ENCODE measurements around the gene CDYL.

Gene CDYL

GRCh38 chr6:4910037-4910760 lies 134.0 kb downstream of the CDYL start:
- DNase-seq: peak; percentile 50

DNA sequence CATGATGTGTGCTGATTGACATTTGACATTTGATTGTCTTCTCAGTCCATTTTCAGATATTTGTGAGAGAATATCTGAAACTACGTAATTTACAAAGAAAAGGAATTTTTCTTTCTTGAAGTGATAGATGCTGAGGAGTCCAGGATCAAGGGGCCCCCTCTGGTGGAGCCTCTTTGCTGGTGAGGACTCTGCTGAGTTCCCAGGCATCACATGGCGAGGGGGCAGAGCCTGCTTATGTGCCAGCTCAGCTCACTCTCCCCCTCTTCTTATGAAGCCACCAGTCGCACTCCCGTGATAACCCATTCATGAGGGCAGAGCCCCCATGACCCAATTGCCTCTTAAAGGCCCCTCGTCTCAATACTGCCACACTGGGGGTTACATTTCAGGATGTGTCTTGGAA lies 136.4 kb downstream of the CDYL start:
- DNase-seq: no peak

DNA sequence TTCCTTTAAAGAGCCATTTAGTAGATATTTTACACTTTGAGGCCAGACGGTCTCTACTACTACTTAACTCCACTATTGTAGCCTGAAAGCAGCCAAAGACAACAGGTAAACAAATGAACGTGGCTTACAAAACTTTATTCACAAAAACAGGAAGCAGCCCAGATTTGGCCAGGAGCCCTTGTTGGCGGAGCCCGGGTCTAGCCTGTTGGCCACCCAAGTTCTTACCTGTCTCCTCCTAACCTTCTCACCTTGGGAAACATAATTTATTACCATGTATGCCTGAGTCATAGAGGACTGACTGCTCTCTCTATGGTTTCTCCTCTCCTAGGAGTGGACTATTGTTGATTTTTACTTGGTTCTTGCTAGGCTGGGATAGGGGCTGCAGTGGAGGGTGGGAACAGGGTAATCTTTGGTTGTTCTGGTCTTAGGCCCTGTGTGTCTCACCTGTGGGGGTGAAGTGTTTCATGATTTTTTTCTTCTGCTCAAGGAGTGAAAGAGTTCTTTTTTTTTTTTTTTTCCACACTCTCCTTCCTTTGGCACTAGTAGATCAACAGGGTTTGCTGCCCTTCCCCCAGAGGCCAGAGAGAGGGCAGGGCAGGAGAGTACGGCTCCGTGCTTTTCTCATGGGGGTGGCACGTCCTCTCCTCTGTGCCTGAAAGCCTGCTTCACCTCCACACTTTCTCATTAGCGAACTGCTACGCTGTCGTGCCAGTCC lies 137.7 kb downstream of the CDYL start:
- DNase-seq: no peak

DNA sequence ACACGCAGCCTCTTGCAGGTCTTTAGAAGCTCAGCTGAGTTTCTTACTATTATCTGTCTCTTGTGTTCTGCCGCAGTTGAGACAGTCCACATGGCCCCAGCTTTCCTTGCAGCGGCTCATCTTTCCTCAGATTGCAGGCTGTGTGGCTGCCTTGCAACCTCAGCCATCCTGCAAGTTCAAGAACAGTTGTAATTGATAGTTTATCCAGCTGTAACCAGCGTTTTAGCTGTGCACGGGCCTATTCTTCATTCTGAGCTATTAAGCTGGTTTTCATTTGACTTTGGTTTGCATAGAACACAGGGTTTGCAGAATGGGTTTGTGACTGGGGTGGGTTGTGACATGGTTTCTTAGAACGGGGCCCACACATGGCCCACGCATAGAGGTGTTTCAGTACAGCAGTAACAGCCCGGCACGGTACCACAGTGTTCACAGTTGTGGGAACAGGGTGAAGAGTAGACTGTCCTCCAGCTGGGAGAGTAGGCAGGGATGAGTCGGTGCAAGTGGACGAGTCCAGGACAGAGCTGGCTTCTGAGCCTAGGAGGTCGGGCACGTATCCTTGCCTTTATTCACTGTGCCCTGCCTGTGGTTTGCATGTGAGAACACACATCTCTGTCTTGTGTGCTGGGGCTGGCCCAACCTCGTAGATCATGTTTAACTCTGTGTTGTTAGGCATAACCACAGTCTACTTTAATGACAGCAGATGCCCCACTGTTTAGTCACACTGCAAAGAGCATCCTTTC lies 138.4 kb downstream of the CDYL start:
- no peak for DNase-seq

GRCh38 chr6:4916954-4917561 lies 140.9 kb downstream of the CDYL start:
- no peak for DNase-seq

GRCh38 chr6:4920914-4921410 lies 144.8 kb downstream of the CDYL start:
- DNase-seq: no peak

DNA sequence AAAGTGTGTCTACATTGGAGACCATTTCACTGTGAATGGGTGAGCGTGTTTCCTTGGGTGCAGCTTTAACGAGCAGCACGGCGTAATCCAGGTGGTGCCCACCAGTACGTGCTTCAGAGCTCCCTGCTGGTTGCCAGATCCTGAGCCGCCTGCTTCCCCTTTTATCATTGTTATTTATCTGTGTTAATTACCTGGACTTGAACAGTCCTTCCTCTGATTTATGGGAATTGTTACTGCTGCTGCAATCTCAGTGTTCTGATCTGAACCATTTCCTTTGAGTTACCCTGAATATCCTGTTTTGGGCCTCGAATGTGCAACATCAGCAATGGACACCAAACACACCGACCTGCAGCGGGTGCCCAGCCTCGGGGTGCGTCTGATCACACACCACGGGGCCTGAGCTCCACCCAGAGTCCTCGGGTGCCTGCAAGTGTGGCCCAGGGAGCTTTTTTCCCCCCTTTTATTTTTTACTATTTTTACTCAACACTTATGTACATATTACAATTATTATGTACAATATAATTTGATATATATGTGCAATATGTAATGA lies 146.4 kb downstream of the CDYL start:
- DNase-seq: no peak

GRCh38 chr6:4923081-4923480 lies 146.9 kb downstream of the CDYL start:
- DNase-seq: no peak

DNA sequence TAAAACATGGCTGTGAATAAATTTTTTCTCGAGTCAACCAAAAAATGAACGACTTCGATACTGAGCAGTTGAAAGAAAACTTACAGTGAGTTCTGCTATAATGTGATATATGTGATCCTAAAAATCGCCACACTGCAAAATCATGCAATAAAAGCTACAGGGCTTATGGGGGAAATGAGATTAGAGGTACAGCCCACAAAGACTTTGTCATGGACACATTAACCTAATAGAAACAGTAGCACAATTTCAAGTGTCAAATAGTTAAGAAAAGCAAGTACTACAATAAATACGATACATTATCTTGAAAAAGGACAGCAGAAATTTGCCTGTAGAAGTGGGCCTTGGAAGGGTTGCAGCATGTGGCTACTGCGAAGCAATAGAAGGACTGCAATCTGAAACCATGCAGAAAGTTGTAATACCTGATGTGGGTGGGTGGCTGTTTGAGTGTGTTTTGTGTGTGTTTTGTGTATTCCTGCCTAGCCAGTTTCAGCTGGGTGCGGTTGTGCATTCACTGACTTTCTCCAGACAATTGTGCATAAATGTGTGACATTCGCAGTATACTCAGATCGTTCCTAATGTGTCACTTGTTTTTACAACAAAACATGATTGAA lies 148.6 kb downstream of the CDYL start:
- no peak for DNase-seq

DNA sequence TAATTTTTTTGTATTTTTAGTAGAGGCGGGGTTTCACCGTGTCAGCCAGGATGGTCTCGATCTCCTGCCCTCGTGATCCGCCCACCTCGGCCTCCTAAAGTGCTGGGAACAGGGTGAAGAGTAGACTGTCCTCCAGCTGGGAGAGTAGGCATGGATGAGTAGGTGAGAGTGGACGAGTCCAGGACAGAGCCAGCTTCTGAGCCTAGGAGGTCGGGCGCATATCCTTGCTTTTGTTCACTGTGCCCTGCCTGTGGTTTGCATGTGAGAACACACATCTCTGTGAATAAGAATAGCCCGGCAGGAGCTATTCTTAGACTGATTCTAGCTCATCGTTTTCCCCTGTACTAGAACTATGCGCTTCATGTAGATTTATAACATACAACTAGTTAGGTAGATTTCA lies 149.4 kb downstream of the CDYL start:
- DNase-seq: no peak

- DNase-seq: no peak
These were observed 152.2 kb downstream of the CDYL start for GRCh38 chr6:4928426-4928825.

DNA sequence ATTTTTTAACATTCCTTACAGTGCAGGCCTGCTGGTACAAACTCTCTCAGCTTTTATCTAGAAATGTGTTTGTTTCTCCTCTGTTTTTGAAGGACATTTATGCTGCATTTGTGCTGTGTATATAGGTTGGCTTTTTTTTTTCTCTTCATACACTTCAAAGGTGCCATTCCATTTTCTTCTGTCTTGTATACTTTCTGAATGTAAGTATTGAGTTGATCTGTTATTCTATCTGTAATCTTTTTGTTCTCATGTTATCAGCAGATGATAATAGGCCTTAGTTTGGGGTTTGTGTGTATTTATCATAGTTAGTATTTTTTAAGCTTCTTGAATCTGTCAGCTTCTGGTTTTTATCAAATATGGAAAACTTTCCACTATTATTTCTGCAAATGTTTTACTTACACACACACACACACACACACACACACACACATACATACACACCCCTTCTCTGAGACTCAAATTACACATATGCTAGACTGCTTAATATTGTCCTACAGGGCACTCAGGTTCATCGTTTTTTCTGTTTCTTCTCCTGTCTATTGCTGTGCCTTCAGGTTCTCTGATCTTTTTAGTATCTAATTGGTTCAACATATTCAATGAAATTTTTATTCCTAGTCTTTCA lies 153.0 kb downstream of the CDYL start:
- no peak for DNase-seq

DNA sequence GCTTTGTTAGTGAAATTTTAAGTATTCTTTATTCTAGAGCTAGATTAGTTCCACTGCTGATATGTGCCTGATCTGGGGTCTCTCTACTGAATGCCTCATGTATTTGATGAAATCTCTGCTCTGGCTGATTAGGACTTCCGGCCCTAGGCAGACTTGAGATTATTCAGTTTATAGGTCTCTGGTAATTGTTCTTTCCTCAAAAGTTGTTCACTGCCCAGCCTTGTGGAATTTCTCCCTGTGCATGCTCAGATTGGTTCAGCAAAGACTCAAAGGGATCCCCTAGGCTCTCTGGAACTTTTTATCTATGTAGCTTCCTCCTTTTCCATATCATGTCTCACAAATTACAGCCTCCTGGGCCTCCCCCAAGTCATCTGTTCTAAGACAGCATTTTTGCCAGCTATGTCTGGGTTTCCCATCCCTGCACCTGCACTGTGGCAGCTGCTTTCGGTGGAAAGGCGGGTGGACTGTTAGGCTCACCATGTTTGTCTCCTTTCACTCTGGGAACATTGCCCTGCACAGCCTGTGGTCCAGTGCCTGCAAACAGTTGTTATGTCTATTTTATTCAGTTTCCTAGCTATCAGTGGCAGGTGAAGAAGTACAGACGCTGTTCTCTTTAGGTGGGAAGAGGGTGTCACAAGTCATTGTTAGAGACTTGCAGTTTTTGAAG lies 154.0 kb downstream of the CDYL start:
- DNase-seq: no peak

DNA sequence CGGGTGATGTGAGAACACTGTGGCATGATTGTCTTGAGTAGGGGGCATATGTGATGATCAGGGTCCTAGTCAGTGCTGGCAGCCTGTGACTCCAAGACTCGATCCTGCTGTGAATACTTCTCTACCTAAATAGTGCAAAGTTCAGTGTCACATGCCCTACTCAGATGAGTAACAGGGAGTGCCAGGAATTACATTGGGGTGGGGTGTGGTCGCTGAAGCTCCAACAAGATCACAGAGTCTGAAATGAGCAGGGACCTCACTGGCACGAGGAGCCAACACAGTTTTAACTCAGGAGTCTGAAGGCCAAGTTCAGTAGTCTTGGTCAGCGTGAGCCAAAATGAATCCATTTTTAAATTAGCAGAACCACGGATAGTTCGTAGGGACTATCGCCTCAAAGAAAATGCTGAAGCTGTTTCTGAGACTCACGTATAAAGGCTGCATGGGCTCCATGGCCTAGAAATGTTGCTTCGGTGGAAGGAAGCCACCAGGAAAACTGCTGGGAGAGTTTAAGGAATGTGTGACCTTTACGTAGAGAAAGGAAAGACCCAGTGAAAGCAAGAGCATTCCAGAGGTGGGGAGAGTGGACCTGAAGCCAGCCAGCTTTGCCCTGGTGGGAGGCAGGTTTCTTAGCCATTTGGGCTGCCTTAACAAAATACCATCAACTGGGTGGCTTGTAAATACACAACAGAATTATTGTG lies 155.5 kb downstream of the CDYL start:
- no peak for DNase-seq

DNA sequence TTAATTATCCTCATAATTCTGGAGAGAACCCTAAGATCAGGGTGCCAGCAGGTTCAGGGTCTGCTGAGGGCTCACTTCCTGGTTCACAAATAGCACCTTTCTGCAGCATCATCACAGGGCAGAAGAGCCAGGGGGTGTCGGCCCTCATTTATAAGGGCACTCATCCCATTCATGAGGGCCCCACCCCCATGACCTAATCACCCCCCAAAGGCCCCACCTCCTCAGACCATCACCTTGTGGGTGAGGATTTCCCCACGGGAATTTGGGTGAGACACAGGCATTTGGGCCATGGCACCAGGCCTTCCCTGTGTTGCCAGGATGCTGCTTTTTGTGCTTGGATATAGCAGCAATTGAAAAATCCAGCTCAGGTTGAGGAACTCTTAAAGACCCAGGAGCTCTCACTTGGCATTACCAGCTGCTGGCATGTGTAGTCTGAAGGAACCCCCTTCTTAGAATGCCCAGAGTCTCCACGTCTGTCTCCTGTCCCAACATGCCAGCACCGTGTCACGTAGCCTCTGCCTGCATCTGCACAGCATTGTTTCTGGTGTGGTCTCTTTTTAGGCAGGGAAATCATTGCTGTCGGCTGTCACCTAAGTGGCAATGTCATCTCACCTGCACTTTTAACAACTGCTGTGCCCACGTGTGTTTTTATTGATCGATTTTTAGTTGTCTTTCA lies 156.2 kb downstream of the CDYL start:
- DNase-seq: no peak

DNA sequence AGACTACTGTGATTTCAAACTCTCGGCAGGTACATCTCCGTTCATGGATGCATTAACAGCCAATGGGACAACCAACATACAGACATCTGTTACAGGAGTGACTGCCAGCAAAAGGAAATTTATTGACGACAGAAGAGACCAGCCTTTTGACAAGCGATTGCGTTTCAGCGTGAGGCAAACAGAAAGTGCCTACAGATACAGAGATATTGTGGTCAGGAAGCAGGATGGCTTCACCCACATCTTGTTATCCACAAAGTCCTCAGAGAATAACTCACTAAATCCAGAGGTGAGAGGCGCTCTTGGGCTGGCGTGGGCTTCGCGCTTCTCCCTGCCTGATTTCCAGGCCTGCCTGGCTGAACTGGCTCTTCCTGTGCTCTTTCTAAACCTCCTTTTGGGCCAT lies 159.3 kb downstream of the CDYL start:
- DNase-seq: no peak

DNA sequence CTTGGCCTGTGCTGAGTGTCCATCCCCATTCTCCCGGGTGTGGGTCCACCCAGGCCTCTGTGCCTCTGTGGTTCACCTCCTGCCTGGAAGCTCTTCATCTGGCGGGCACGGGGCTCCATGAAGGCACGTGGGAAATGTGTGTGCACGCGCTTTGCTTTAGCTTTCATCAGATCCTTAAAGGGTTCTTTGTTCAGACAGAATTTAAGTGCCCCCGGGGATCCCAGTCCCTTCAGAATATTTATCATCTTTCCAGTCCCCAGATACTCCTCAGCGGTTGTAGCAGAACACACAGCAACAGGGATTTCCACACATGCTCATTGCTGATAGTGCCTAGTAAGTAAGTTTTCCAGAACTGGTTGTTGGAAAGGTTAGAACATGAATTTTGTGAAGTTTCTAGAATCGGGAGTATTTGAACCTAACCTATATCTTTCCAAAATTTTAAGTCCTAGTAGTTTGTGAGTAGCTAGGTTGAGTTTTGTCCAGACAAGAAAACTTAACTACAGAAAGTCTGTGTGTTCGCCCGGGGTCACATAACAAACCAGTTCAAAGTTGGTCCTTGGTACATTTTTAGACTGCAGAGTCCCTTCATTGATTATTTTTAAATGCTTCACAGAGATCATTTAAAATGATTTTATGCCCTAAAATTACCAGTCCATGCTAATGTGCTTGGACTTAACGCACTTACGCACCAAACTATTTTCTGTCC lies 159.9 kb downstream of the CDYL start:
- DNase-seq: no peak

DNA sequence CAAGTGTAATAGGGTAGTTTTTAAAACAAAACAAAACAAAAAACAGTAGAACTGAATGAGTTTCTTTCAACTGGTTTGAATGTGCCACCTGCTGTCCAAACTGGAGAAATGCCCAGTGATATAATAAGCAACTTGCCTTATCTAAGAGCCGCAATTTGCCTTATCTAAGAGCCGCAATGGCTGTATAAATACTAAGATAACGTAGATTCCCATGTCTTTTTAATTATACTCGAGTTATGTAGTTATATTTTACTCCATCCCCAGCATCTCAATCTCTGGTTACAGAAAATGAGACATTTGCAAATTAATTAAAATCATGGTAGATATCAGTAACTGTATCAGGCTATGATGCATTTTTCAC lies 160.5 kb downstream of the CDYL start:
- peak; percentile 55 for DNase-seq

DNA sequence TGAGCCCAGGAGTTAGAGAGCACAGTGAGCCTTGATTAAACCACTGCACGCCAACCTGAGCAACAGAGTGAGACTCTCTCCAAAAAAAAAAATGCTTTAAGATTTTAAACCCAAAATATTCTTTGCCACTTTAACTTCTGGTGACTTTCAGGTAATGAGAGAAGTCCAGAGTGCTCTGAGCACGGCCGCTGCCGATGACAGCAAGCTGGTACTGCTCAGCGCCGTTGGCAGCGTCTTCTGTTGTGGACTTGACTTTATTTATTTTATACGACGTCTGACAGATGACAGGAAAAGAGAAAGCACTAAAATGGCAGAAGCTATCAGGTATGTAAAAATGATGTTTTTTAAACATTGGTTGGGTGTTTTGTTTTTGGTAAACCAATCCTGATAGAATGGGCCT lies 161.2 kb downstream of the CDYL start:
- no peak for DNase-seq

DNA sequence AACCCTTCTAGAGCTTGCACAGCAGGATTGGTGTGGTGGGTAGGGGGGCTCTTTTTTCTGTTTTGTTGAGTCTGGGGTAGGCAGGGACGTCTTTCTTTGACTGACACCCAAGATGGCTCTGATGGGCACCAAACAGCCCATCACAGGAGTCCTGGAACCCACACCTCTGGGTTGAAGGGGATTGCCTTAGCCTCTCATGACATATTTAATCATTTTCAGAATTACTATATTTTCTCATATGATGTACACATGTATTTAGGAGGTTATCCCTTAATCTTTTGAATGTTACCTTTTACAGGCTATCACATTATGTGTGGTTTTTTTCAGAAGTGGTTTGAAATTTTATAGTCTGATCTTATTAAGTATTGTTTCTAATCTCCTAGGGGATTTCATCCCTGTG lies 163.0 kb downstream of the CDYL start:
- DNase-seq: no peak

Measured in NCI-H1105 treated with DMSO at 0.1 percent for 48 hours (cell line).